Retinal pigment epithelial cell (primary cell): ENCODE data around the gene BRINP3.

Experiments used
- DNase-seq: peaks from one replicate; pipeline ENCODE4 v3.0.0-alpha.2; 2010; ENCODE audit warnings: low read depth
- H3K4me3 ChIP-seq: 2 replicates; pipeline ENCODE4 v1.5.1; 2011; ENCODE audit warnings: mild to moderate bottlenecking, low read length, control low read depth, moderate library complexity
- TF ChIP-seq, protein P1 (sequence below): conservative IDR thresholded peaks from 2 replicates; pipeline ENCODE4 v1.5.1; 2011; ENCODE audit warnings: low read depth, low read length, control low read depth, inconsistent platforms

BRINP3 gene

DNA sequence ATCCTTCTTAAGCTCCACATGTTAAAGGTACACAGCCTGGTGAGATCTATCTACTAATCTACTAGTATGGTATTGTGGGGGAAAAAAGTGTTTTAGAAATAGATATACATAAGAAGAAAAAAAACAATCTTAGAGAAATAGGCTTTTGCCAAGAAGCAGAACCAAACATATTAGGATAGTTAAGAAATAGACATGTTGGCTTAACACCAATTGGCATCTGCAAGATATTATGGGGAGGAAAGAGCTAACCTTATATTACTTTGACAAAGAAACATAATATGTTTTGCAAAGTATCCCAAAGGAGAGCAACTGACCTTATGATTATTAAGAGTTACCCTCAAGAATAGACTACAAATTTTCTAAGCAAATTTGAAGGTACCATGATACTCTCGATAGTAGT lies 202.9 kb downstream of the BRINP3 start:
- TF ChIP-seq, protein P1, sequence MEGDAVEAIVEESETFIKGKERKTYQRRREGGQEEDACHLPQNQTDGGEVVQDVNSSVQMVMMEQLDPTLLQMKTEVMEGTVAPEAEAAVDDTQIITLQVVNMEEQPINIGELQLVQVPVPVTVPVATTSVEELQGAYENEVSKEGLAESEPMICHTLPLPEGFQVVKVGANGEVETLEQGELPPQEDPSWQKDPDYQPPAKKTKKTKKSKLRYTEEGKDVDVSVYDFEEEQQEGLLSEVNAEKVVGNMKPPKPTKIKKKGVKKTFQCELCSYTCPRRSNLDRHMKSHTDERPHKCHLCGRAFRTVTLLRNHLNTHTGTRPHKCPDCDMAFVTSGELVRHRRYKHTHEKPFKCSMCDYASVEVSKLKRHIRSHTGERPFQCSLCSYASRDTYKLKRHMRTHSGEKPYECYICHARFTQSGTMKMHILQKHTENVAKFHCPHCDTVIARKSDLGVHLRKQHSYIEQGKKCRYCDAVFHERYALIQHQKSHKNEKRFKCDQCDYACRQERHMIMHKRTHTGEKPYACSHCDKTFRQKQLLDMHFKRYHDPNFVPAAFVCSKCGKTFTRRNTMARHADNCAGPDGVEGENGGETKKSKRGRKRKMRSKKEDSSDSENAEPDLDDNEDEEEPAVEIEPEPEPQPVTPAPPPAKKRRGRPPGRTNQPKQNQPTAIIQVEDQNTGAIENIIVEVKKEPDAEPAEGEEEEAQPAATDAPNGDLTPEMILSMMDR: no peak
- H3K4me3 ChIP-seq: no peak overlapping the region

DNA sequence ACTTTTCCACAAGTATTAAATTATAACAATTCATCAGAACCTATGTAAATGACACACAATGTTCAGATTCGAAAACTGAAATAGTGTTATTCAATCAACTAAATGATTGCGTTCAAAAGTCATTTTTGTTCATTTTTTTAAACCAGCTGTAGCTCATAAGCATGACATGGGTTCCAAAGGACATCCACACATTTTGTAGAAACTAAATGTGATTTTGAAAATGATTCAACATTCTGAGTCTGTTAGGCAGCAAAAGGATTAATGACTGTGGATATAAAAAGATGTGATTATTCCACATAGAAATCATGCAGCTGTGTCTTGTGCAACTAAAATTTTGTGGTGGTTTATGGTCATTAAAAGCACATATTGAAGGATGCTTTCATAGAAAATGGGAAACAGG lies 204.5 kb downstream of the BRINP3 start:
- DNase-seq: no peak
- H3K4me3 ChIP-seq: no peak overlapping the region
- TF ChIP-seq, protein P1: no peak

More for the DNA sequence above, 202.9 kb downstream of the BRINP3 start:
- no peak for DNase-seq

DNA sequence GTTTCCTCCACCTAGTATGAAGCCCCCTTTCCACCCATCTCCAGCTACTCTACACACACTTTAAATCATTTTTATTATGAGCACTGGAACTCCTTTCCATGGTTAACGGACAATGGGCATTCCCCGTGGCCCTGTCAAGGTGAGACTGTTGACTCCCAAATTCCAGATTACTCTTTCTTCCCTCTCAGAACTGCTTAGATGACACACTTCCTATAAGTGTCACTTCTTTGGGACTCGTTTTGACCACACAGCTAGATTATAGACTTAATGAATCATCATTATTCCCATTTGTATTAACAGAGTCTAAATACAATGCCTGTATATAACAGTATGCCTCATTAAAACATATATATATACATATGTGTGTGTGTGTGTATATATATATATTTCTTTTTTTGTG lies 215.1 kb downstream of the BRINP3 start:
- no peak overlapping the region for H3K4me3 ChIP-seq
- TF ChIP-seq, protein P1: no peak
- DNase-seq: no peak

- no peak for DNase-seq
- TF ChIP-seq, protein P1: no peak
- H3K4me3 ChIP-seq: no peak overlapping the region
These were observed 218.2 kb downstream of the BRINP3 start for GRCh38 chr1:190259424-190259823.

DNA sequence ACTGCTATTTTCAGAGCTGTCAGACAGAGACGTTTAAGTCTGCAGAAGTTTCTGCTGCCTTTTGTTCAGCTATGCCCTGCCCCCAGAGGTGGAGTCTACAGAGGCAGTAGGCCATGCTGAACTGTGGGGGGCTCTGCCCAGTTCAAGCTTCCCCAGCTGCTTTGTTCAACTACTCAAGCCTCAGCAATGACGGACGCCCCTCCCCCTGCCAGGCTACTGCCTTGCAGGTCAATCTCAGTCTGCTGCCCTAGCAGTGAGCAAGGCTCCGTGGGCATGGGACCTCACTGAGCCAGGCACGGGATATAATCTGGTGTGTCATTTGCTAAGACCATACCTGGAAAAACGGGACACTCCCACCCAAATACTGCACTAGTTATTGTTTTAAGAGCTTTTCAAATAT lies 219.7 kb downstream of the BRINP3 start:
- no peak for DNase-seq
- H3K4me3 ChIP-seq: no peak overlapping the region
- TF ChIP-seq, protein P1: no peak

- no peak overlapping the region for H3K4me3 ChIP-seq
- TF ChIP-seq, protein P1: no peak
- DNase-seq: no peak
These were observed 225.6 kb downstream of the BRINP3 start for GRCh38 chr1:190252046-190252445.

DNA sequence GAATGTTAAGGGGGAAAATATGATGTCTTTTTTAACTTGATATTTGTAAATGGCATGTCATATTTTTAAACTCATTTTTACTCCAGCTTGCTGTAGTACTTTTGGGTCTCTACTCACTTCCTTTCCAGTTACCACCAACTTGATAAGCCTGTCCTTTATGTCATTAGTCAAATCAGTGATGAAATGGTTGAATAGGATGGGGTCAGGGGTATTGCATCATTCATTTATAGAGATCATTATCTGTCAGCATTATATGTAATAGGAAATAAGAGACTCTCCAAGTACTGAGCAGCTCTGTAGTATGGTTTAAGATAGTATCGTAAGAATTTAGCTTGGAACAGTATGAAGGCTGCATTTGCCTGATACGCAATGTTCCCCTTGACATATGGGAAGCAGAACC lies 227.3 kb downstream of the BRINP3 start:
- no peak overlapping the region for H3K4me3 ChIP-seq
- TF ChIP-seq, protein P1: no peak
- DNase-seq: no peak
